IPS-18c (cell line): Measurements from ENCODE around the gene ANKRD18B.
A peak's percentile ranks its signal among the peaks of the same experiment; 100 is the strongest.
"Not testable (repeated sequence)": the region's sequence is repeated elsewhere in the genome, so short reads cannot be mapped to it uniquely, and the experiment has no call there.

Source experiments
- H3K4me3 ChIP-seq: 2 replicates; pipeline ENCODE4 v1.7.0; 2013; ENCODE audit warnings: low read depth, mild to moderate bottlenecking, low read length, moderate library complexity; ENCODE audit not compliant: insufficient read depth
- H3K9me3 ChIP-seq: one replicate; pipeline ENCODE4 v1.6.1; 2013; ENCODE audit warnings: mild to moderate bottlenecking, low read length, moderate library complexity; ENCODE audit not compliant: control insufficient read depth, insufficient read depth

ANKRD18B gene

GRCh38 chr9:33523397-33524305 is at the start of gene ANKRD18B:
ANKRD18B (plus strand) TSS chr9:33524251; CDS start chr9:33524490, 239 bp downstream.
- not testable (repeated sequence) for H3K9me3 ChIP-seq
- peak within 1 kb of the TSS; percentile 79 for H3K4me3 ChIP-seq

DNA sequence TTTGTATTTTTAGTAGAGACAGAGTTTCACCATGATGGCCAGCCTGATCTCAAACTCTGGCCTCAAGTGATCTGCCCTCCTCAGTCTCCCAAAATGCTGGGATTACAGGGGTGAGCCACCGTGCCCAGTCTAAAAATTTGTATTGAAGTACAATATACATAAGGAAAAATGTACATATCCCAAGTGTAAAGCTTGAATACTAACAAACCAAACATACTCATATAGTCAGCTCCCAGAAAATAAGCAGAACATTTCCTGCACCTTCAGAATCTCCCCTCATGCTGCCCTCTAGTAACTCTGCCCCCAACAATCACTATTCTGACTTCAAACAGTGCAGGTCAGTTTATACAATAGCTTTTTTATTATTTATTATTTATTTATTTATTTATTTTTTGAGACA is 48.7 kb upstream of the ANKRD18B start:
- Histone ChIP-seq H3K4me3 (no peak overlapping the region), H3K9me3 (no peaks in the 10 kb centered on the region)

GRCh38 chr9:33476503-33476902 is 47.5 kb upstream of the ANKRD18B start:
- Histone ChIP-seq H3K4me3 (no peak overlapping the region), H3K9me3 (no peaks in the 10 kb centered on the region)

DNA sequence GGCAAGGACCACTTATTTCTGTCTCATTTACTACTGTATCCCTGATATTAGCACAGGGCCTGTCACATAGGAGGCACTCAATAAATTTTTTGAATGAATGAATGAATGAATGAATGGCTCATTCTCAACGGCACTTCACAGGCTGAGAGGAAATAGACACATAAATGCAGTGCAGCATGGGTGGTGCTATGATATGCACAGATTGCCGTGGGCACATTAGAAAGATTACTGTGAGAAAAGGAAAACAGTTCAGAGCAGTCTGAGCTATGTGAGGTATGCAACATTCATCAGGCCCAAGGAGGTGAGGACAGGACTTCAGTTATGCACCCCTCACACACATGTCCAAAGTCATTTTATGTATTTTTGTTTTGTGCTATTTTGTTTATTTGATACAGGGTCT is 43.9 kb upstream of the ANKRD18B start:
- Histone ChIP-seq H3K4me3 (no peak overlapping the region), H3K9me3 (no peaks in the 10 kb centered on the region)

DNA sequence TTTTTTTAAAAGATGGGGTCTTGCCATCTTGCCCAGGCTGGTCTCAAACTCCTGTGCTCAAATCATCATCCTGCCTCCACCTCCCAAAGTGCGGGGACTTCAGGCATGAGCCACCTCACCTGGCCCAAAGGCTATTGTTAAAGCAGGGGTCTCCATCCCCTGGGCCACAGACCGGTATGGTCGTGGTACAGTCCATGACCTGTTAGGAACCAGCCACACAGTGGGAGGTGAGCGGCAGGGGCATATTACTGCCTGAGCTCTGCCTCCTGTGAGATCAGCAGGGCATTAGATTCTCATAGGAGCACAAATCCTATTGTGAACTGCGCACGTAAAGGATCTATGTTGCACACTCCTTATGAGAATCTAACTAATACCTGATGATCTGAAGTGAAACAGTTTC is 43.1 kb upstream of the ANKRD18B start:
- H3K9me3 ChIP-seq: no peaks in the 10 kb centered on the region
- no peak overlapping the region for H3K4me3 ChIP-seq

DNA sequence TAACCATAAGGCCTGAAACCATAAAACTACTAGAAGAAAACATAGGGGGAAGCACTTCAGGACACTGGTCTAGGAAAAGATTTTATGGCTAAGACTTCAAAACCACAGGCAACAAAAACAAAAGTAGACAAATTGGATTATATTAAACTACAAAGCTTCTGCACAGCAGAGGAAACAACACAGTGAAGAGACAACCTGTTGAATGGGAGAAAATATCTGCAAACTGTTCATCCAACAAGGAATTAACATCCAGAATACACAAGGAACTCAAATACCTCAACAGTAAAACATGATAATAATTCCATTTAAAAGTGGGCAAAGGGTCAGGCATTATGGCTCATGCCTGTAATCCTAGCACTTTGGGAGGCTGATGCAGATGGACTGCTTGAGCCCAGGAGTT is 38.7 kb upstream of the ANKRD18B start:
- H3K9me3 ChIP-seq, H3K4me3 ChIP-seq: not testable (repeated sequence)

DNA sequence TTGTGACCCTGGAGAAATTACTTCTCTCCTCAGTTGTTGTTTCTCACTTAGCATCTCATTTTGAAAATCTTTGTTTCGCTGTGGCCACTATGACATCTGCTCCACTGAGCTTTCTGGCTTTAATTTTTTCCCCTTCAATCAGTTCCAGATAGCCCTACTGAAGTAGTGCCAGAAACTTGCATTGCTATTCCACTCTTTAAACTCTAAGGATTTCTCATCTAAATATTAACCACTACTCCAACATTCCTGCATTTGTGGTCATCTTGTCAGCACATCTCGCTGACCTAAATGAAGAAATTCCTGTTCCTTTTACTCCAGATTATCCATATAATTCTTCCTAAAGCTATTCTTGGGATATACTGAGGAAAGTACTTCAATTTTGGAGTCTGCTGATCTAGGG is 35.0 kb upstream of the ANKRD18B start:
- Histone ChIP-seq H3K9me3 (no peaks in the 10 kb centered on the region), H3K4me3 (no peak overlapping the region)

GRCh38 chr9:33493819-33494218 is 30.2 kb upstream of the ANKRD18B start:
- H3K4me3 ChIP-seq: not testable (repeated sequence)

GRCh38 chr9:33498387-33498786 is 25.7 kb upstream of the ANKRD18B start:
- Histone ChIP-seq H3K4me3 (no peak overlapping the region), H3K9me3 (no peaks in the 10 kb centered on the region)

More at GRCh38 chr9:33493819-33494218, 30.2 kb upstream of the ANKRD18B start:
- H3K9me3 ChIP-seq: not testable (repeated sequence)

DNA sequence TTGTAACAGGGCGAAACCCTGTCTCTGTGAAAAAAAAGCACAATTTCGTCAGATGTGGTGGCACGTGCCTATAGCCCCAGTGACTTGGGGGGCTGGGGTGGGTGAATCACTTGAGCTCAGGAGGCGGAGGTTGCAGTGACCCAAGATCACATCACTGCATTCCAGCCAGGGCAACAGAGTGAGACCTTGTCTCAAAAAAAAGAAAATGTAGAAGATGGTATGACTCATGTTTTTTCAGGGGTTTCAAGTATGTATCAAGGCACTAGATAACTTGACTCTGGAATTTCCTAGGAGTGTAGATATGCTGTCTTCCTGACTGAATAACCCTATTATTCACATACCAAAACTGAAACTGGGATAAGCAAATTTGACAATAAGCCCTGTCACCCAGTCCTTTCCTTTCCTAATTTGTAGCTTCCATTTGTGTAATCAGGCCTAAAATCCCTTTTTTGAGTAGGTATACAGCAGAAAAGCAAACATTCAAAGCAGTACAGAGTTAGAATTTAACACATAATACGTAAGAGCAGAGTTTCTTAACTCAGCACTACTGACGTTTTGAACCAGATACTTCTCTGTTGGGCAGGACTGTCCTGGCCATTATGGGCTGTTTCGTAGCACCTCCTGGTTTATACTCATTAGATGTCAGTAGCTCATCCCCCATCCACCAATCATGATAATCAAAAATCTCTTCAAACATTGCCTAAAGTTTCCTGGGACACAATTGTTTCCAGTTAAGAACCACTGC is 17.3 kb upstream of the ANKRD18B start:
- H3K4me3 ChIP-seq: no peak overlapping the region
- H3K9me3 ChIP-seq: no peaks in the 10 kb centered on the region

GRCh38 chr9:33510262-33511183 is 13.5 kb upstream of the ANKRD18B start:
- peak overlapping the region; percentile 77 for H3K4me3 ChIP-seq
- no peaks in the 10 kb centered on the region for H3K9me3 ChIP-seq

DNA sequence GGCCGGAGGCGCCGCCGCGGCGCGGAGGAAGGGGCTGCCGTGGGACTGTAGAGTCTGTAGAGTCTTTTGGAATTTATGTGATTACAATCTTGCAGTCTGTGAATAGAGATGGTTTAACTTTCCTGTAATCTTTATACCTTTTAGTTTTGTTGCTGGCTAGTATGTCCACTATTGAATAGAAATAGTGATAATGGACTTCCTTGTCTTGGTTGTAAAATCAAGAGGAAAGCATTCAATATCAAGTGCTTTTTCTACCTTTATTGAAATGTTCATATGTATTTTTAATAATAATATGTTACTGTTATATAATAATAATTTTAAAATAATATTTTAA is 12.9 kb upstream of the ANKRD18B start:
- not testable (repeated sequence) for H3K9me3 ChIP-seq
- peak overlapping the region; percentile 77 for H3K4me3 ChIP-seq

DNA sequence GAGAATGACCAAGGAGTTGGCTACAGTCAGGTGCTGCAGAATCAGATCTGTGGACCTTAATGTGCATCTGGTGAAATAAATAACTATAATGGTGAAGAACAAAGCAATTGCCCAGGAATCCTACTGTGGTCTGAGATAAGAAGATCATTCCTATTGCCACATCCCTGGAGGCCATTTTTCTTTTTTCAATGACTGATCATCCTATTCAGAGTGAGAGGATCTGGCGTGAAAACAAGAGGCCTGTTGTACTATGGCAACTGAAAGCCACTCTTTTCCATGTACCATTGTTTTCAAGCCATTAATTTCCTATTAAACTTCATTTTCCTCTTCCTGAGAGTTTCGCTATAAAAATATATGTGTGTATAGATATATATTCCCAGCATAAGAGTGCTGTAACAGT is 11.5 kb upstream of the ANKRD18B start:
- H3K4me3 ChIP-seq, H3K9me3 ChIP-seq: not testable (repeated sequence)

GRCh38 chr9:33515342-33515995 is 8.6 kb upstream of the ANKRD18B start:
- not testable (repeated sequence) for H3K9me3 ChIP-seq, H3K4me3 ChIP-seq

- not testable (repeated sequence) for H3K9me3 ChIP-seq, H3K4me3 ChIP-seq
Measured at GRCh38 chr9:33516397-33516796, 7.7 kb upstream of the ANKRD18B start.

GRCh38 chr9:33517373-33517772 is 6.7 kb upstream of the ANKRD18B start:
- Histone ChIP-seq H3K4me3 (no peak overlapping the region), H3K9me3 (no peaks in the 10 kb centered on the region)
